ENCODE data around the gene HMGCL.
"Not testable (repeated sequence)": the region's sequence is repeated elsewhere in the genome, so short reads cannot be mapped to it uniquely, and the experiment has no call there.

Gene HMGCL

DNA sequence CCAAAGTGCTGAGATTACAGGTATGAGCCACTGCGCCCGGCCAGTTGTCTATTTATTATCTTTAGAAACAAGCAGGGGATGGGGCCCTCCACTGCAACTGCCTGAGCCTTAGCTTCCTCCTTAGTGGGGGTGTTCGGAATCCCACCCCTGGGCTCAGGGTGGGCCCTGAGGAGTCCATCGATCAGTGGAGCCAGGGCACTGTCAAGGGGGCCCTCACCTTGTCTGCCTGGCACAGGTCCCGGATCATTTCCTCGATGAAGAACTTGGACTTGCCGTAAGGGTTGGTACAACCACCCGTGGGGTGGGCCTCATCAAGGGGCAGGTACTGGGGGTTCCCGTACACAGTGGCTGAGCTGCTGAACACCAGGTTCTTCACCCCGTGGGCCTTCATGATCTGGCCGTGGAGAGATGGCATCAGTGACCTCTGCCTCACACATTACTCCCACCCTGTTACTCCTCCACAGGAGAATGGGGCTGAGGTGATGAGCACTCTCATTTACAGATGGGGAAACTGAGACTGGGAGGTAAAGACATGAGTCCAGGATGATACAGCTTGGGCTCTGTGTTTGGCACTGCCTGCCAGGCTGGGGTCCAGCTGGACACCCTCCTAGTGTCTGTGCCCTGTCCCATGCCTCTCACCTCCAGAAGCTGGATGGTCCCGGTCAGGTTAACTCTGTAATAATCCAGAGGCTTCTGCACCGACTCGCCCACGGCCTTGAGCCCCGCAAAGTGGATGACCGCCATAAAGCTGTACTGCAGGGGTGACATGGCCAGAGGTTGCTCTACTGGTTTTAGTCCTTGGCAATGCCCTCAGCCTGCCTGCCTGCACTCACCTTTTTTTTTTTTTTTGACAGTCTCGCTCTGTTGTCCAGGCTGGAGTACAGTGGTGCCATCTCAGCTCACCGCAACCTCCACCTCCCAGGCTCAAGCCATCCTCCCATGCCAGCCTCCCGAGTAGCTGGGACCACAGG is 27.5 kb downstream of the HMGCL start:
- H3K9me3 Mint-ChIP-seq (ENCODE audit: low read depth), result no peaks in the 10 kb centered on the region
- no peak overlapping the region for H3K4me3 Mint-ChIP-seq
- no peaks in the 10 kb centered on the region for H3K27me3 Mint-ChIP-seq
- peaks cover 10% of the 10 kb centered on the region for H3K4me1 Mint-ChIP-seq (ENCODE audit: low read depth)
- H3K36me3 Mint-ChIP-seq, result peaks cover 2% of the 10 kb centered on the region
- H3K27ac Mint-ChIP-seq, result peak overlapping the region; percentile 50

GRCh38 chr1:23796466-23797271 is 28.6 kb downstream of the HMGCL start:
- Mint-ChIP-seq H3K4me1 (ENCODE audit: low read depth) (peaks cover 15% of the 10 kb centered on the region), H3K27me3 (no peaks in the 10 kb centered on the region), H3K36me3 (peaks cover 2% of the 10 kb centered on the region), H3K9me3 (ENCODE audit: low read depth) (no peaks in the 10 kb centered on the region), H3K27ac (no peak overlapping the region), H3K4me3 (no peak overlapping the region)

- peaks cover 18% of the 10 kb centered on the region for H3K4me1 Mint-ChIP-seq (ENCODE audit: low read depth)
- no peak overlapping the region for H3K4me3 Mint-ChIP-seq
- peaks cover 2% of the 10 kb centered on the region for H3K36me3 Mint-ChIP-seq
- no peak overlapping the region for H3K27ac Mint-ChIP-seq
- no peaks in the 10 kb centered on the region for H3K9me3 Mint-ChIP-seq (ENCODE audit: low read depth)
- no peaks in the 10 kb centered on the region for H3K27me3 Mint-ChIP-seq
Observed at GRCh38 chr1:23795676-23796465, 29.4 kb downstream of the HMGCL start.

DNA sequence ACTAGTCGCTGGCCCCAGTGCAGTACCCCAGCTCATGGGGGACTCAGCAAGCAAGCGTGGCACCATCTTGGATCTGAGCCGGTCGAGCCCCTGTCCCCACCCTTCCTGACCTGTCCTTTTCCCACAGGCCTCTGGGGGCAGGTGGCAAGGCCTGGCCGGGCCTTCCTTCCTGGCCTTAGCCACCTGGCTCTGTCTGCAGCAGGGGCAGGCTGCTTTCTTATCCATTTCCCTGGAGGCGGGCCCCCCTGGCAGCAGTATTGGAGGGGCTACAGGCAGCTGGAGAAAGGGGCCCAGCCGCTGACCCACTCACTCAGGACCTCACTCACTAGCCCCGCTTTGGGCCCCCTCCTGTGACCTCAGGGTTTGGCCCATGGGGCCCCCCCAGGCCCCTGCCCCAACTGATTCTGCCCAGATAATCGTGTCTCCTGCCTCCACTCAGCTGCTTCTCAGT is 30.5 kb downstream of the HMGCL start:
- H3K27ac Mint-ChIP-seq; H3K27me3 Mint-ChIP-seq; H3K9me3 Mint-ChIP-seq (ENCODE audit: low read depth); H3K36me3 Mint-ChIP-seq; H3K4me3 Mint-ChIP-seq: not testable (repeated sequence)
- H3K4me1 Mint-ChIP-seq (ENCODE audit: low read depth), result peaks cover 23% of the 10 kb centered on the region

- Mint-ChIP-seq H3K4me1 (ENCODE audit: low read depth) (peaks cover 21% of the 10 kb centered on the region), H3K9me3 (ENCODE audit: low read depth) (no peaks in the 10 kb centered on the region), H3K27me3 (no peaks in the 10 kb centered on the region), H3K27ac (no peak overlapping the region), H3K4me3 (no peak overlapping the region), H3K36me3 (peaks cover 2% of the 10 kb centered on the region)
Observed at GRCh38 chr1:23793861-23794731, 31.1 kb downstream of the HMGCL start.

- Mint-ChIP-seq H3K36me3 (peaks cover 2% of the 10 kb centered on the region), H3K27ac (peak overlapping the region; percentile 50), H3K4me3 (peak overlapping the region; percentile 35), H3K4me1 (ENCODE audit: low read depth) (peaks cover 19% of the 10 kb centered on the region), H3K9me3 (ENCODE audit: low read depth) (no peaks in the 10 kb centered on the region), H3K27me3 (no peaks in the 10 kb centered on the region)
Observed at GRCh38 chr1:23793018-23793781, 32.0 kb downstream of the HMGCL start.

DNA sequence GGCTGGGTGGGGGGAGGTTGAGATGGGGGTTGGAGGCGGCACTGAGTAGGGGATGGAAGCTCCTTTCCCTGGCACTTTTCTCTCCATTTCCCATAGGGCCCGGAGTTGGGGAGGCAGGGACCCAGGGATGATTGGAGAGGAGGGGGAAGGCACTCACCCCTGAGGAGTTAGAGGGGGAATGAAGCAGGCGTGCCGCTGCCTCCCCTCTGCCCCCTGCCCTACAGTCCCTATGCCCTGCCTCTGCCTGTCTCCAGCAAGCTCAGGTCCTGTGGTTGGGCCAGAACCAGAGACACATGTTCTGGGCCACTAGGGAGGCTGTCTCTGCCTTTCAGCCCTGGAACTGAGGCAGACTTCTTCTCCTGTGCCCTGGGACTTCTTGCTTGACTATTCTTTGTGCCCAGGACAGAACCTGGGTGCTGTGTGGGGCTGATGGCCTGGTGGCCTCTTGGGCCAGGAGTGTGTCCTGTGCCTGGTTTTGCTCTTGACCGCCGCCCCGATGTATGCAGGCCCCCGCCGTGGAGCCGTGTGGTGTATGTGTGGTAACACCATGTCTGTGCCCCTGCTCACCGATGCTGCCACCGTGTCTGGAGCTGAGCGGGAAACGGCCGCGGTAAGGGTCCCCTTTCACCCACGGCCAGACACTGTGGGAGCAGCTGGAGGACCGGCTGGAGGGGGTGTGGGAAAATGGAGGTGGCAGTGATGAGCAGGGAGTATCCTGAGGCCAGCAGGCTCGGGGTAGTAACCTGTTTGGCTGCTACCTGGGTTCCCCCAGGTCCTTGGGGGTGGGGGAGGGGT is 32.9 kb downstream of the HMGCL start:
- no peaks in the 10 kb centered on the region for H3K9me3 Mint-ChIP-seq (ENCODE audit: low read depth)
- H3K27me3 Mint-ChIP-seq, result no peaks in the 10 kb centered on the region
- peak overlapping the region; percentile 99 for H3K4me3 Mint-ChIP-seq
- no peak overlapping the region for H3K27ac Mint-ChIP-seq
- peaks cover 3% of the 10 kb centered on the region for H3K36me3 Mint-ChIP-seq
- H3K4me1 Mint-ChIP-seq (ENCODE audit: low read depth), result peaks cover 19% of the 10 kb centered on the region

DNA sequence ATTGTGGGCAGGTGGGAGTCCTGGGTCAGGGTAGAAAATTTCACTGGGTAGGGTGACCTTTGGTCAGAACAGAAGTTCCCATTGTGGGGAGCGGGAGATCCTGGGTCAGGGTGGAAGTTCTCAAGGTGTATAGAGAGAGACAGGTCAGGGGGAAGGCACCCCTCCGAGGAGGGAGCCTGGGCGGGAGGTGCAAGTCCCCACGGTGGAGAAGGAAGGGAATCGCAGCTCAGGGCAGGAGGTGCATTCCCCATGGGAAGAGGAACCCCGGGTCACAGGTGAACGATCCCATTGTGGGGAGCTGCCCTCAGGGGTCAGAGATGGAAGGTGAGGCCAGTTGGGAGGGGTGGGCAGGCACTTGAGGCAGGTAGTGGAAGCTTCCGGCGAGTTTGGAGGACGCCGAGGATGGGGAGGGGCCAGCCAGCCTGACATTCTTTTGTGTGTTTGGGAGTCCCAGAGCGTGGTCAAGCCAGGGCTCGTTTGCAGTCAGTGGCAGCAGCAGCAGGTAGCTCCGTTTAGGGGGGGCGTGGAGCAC is 33.6 kb downstream of the HMGCL start:
- Mint-ChIP-seq H3K4me1 (ENCODE audit: low read depth) (peaks cover 19% of the 10 kb centered on the region), H3K27me3 (no peaks in the 10 kb centered on the region), H3K36me3 (peaks cover 3% of the 10 kb centered on the region), H3K27ac (peak overlapping the region; percentile 93), H3K9me3 (ENCODE audit: low read depth) (no peaks in the 10 kb centered on the region), H3K4me3 (peak overlapping the region; percentile 99)

GRCh38 chr1:23790696-23791515 is 34.3 kb downstream of the HMGCL start, which contains the start of gene LYPLA2:
Gene LYPLA2 (plus strand): TSS chr1:23791145. CDS start chr1:23792683, 1,538 bp downstream.
- Mint-ChIP-seq H3K27me3 (no peaks in the 10 kb centered on the region), H3K36me3 (peaks cover 5% of the 10 kb centered on the region), H3K9me3 (ENCODE audit: low read depth) (no peaks in the 10 kb centered on the region), H3K27ac (peak within 1 kb of the TSS; percentile 93), H3K4me3 (peak within 1 kb of the TSS; percentile 99), H3K4me1 (ENCODE audit: low read depth) (peaks cover 19% of the 10 kb centered on the region)

DNA sequence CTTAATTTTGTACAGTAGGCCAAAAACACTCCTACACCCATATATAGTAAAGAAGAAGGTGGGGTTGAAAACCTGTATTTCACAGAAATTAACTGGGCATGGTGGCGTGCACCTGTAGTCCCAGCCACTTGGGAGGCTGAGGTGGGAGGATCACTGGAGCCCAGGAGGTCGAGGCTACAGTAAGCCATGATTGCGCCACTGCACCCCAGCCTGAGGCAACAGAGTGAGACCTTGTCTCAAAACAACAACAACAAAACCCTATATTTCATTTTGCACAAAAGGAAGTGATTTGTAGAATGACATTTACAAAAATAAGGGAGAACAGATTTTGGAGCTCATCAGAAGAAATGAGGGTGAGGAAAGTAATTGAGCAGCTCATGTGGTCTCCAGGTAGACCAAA is 36.5 kb downstream of the HMGCL start:
- Mint-ChIP-seq H3K9me3 (ENCODE audit: low read depth) (no peaks in the 10 kb centered on the region), H3K4me1 (ENCODE audit: low read depth) (peaks cover 17% of the 10 kb centered on the region), H3K27me3 (no peaks in the 10 kb centered on the region), H3K4me3 (peak overlapping the region; percentile 6), H3K27ac (peak overlapping the region; percentile 22), H3K36me3 (peaks cover 5% of the 10 kb centered on the region)

DNA sequence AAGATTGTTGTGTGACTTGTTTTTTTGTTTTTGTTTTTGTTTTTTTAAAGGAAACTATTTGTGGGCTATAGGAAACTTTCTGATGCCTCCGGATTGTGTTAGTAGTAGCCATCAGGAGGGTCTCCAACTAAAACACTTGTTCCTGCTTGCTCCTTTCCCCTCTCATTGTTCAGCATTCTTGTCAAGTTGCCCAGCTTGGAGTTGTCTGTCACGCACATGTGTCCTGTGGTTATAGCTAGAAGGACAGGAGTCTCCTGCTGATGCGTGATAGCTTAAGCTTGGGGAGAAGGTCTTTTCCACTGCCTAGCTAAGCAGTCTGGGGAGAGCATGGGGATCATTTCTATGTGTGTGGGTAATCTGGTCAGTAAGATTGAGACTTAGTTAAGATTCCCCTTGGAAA is 37.5 kb downstream of the HMGCL start:
- Mint-ChIP-seq H3K27ac (no peak overlapping the region), H3K36me3 (peaks cover 5% of the 10 kb centered on the region)

DNA sequence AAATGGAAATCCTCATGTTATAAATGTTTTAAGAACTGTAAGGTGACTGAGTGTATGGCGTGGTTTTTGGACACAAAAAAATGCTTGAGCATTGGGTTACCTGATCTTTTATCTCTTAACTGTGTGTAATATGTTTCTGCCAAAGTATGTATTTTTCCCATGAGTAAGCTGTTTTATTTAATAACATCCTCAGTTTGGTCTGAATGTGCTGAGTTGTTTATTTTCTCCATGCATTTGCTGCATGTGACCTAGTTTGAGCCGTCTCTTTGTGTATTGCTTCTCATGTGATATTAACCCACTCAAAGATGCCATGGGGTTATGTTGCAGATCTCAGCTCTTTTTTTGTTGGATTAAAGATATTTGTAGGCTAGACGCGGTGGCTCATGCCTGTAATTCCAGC is 40.4 kb downstream of the HMGCL start:
- Mint-ChIP-seq H3K27ac (no peak overlapping the region), H3K4me3 (no peak overlapping the region), H3K27me3 (no peaks in the 10 kb centered on the region), H3K9me3 (ENCODE audit: low read depth) (no peaks in the 10 kb centered on the region), H3K36me3 (peaks cover 9% of the 10 kb centered on the region), H3K4me1 (ENCODE audit: low read depth) (peaks cover 14% of the 10 kb centered on the region)

More for the DNA sequence above, 37.5 kb downstream of the HMGCL start:
- Mint-ChIP-seq H3K4me1 (ENCODE audit: low read depth) (peaks cover 17% of the 10 kb centered on the region), H3K4me3 (no peak overlapping the region), H3K27me3 (no peaks in the 10 kb centered on the region), H3K9me3 (ENCODE audit: low read depth) (no peaks in the 10 kb centered on the region)
